Dedifferentiated amniotic fluid mesenchymal stem cell (primary cell): ENCODE results near the gene INSL3.

ENCODE experiments used
- DNase-seq: peaks from one replicate; pipeline ENCODE4 v3.0.0-alpha.2; 2016; ENCODE audit errors: extremely low spot score

INSL3 gene

GRCh38 chr19:17846146-17846545, 24.8 kb upstream of the INSL3 start:
- no peak for DNase-seq

GRCh38 chr19:17843908-17844490, 22.7 kb upstream of the INSL3 start:
- no peak for DNase-seq

GRCh38 chr19:17843292-17843827, 22.0 kb upstream of the INSL3 start:
- DNase-seq, result no peak

GRCh38 chr19:17842663-17843291, 21.5 kb upstream of the INSL3 start:
- no peak for DNase-seq

- no peak for DNase-seq
Measured at GRCh38 chr19:17841810-17842662, 20.7 kb upstream of the INSL3 start.

- no peak for DNase-seq
Measured at GRCh38 chr19:17841371-17841809, 20.1 kb upstream of the INSL3 start.

GRCh38 chr19:17840019-17840418, 18.7 kb upstream of the INSL3 start:
- DNase-seq, result no peak

GRCh38 chr19:17837972-17838371, 16.7 kb upstream of the INSL3 start:
- no peak for DNase-seq

- no peak for DNase-seq
Measured at GRCh38 chr19:17836530-17836929, 15.2 kb upstream of the INSL3 start.

GRCh38 chr19:17835182-17836006, 14.1 kb upstream of the INSL3 start:
- DNase-seq, result no peak

GRCh38 chr19:17834350-17835181, 13.2 kb upstream of the INSL3 start:
- DNase-seq, result no peak

- DNase-seq, result no peak
Measured at GRCh38 chr19:17832443-17833208, 11.3 kb upstream of the INSL3 start.

GRCh38 chr19:17831419-17831888, 10.1 kb upstream of the INSL3 start:
- DNase-seq, result no peak

GRCh38 chr19:17830567-17831418, 9.5 kb upstream of the INSL3 start:
- DNase-seq, result no peak

- DNase-seq, result no peak
Measured at GRCh38 chr19:17829855-17830566, 8.7 kb upstream of the INSL3 start.

- no peak for DNase-seq
Measured at GRCh38 chr19:17826508-17827056, 5.3 kb upstream of the INSL3 start.

- no peak for DNase-seq
Measured at GRCh38 chr19:17824339-17824738, 3.0 kb upstream of the INSL3 start.
